Upper lobe of left lung (tissue), 6 donors: ENCODE results near the gene BLTP3A. TPM values are rescaled to one million over a fixed set of nuclear protein-coding genes. Genes with fewer than 3 reads are reported as not detected.
A peak's percentile ranks its signal among the peaks of the same experiment; 100 is the strongest.

ENCODE experiments used
- ATAC-seq, 2 donors: fragments of 200-7000 bp; cut with Tn5 transposase; one replicate each; pipeline ENCODE4 v1.9.1; 2022; ENCODE audit warnings: mild to moderate bottlenecking in 2 of 2, moderate library complexity in 2 of 2; ENCODE audit not compliant: low FRiP score in 2 of 2
- DNase-seq, 2 donors: peaks; one replicate each; pipeline ENCODE4 v3.0.0-alpha.2; 2019 to 2020
- H3K27ac ChIP-seq, 4 donors: fragments of 200-600 bp; sonication (generic); one replicate each; pipeline ENCODE4 v1.5.1; 2016 to 2019
- H3K27me3 ChIP-seq, 4 donors: fragments of 200-600 bp; sonication (generic); one replicate each; pipeline ENCODE4 v1.5.1; 2017 to 2019
- H3K36me3 ChIP-seq, 4 donors: fragments of 200-600 bp; sonication (generic); one replicate each; pipeline ENCODE4 v1.5.1; 2016 to 2019
- H3K4me1 ChIP-seq, 4 donors: fragments of 200-600 bp; sonication (generic); one replicate each; pipeline ENCODE4 v1.5.1; 2018 to 2019
- H3K4me3 ChIP-seq, 4 donors: fragments of 200-600 bp; sonication (generic); one replicate each; pipeline ENCODE4 v1.5.1; 2017 to 2019; ENCODE audit warnings: mild to moderate bottlenecking in 2 of 4, moderate library complexity in 1 of 4
- H3K9me3 ChIP-seq, 4 donors: fragments of 200-600 bp; sonication (generic); one replicate each; pipeline ENCODE4 v1.5.1; 2018 to 2019
- CTCF ChIP-seq, 6 experiments: fragments of 450-650 bp in 4 of 6; fragments of 200-600 bp in 2 of 6; sonication (generic) in 2 of 6; IDR thresholded peaks; one replicate each; pipeline ENCODE4 v1.5.1; 2016 to 2019; ENCODE audit warnings: antibody characterized with exemption in 6 of 6
- EP300 ChIP-seq, 4 donors: sonication (generic); formaldehyde crosslinking; IDR thresholded peaks; one replicate each; pipeline ENCODE4 v1.5.1; 2017; ENCODE audit warnings: antibody characterized with exemption in 4 of 4, control low read depth in 2 of 4
- POLR2A ChIP-seq, 4 donors: fragments of 450-650 bp; IDR thresholded peaks; one replicate each; pipeline ENCODE4 v1.5.1; 2016 to 2017; ENCODE audit warnings: antibody characterized with exemption in 4 of 4, mild to moderate bottlenecking in 2 of 4
- POLR2AphosphoS5 ChIP-seq, 2 donors: sonication (generic); formaldehyde crosslinking; IDR thresholded peaks; one replicate each; pipeline ENCODE4 v1.5.1; 2017; ENCODE audit warnings: antibody characterized with exemption in 2 of 2
- WGBS, 2 donors: methylation state at CpG; one replicate each; pipeline ENCODE4 v1.1.5; 2017 to 2018; 5-methylcytosine and 5-hydroxymethylcytosine counted together
- total RNA-seq, 6 donors: library from RNA; depleted of rRNA in 4 of 6; stranded (reverse); fragments of >200 nt in 4 of 6; gene quantifications; one replicate each; pipeline versions ENCODE4 v1.1.0 to v1.2.1, GENCODE V29; 2016 to 2021
- donor health status: DM: no; HTN: no; CAD: no; lungs with moderate emphysema.
- donor health status: DM: no; HTN: yes; CAD: no; lungs with severe emphysema.

Gene BLTP3A
- total RNA-seq, 6 donors from 2014 or later: 10.5 to 23.0 (median 17.9) TPM

GRCh38 chr6:34834789-34835518 lies 43.1 kb downstream of the BLTP3A start:
- Histone ChIP-seq H3K4me1 (peaks cover 0 to 6% (median 0%) of the 10 kb centered on the region in 4 donors), H3K27me3 (no peaks in the 10 kb centered on the region), H3K27ac (peak overlapping the region in 1 of 4 donors; percentile 17), H3K4me3 (no peak overlapping the region), H3K36me3 (peaks cover 8 to 41% (median 20%) of the 10 kb centered on the region in 4 donors), H3K9me3 (no peaks in the 10 kb centered on the region)
- no peak for DNase-seq
- no peak for TF ChIP-seq EP300 (IDR thresholded peaks at IDR 0.05)
- no peak for TF ChIP-seq CTCF (IDR thresholded peaks at IDR 0.05)
- no peak for TF ChIP-seq POLR2AphosphoS5 (IDR thresholded peaks at IDR 0.05)
- no peak for TF ChIP-seq POLR2A (IDR thresholded peaks at IDR 0.05)
- no peak for ATAC-seq
- WGBS, 2 donors: 71 to 72% methylated on average over 4 of the region's 4 CpGs

GRCh38 chr6:34836008-34836407 lies 44.1 kb downstream of the BLTP3A start:
- Histone ChIP-seq H3K4me1 (peaks cover 0 to 6% (median 0%) of the 10 kb centered on the region in 4 donors), H3K4me3 (no peak overlapping the region), H3K27me3 (no peaks in the 10 kb centered on the region), H3K27ac (peak overlapping the region in 2 of 4 donors; percentile 23 to 24), H3K9me3 (no peaks in the 10 kb centered on the region), H3K36me3 (peaks cover 8 to 36% (median 20%) of the 10 kb centered on the region in 4 donors)
- no peak for ATAC-seq
- peak; percentile 27 to 38 for DNase-seq
- TF ChIP-seq CTCF (IDR thresholded peaks at IDR 0.05) (no peak), POLR2A (IDR thresholded peaks at IDR 0.05) (no peak), POLR2AphosphoS5 (IDR thresholded peaks at IDR 0.05) (no peak), EP300 (IDR thresholded peaks at IDR 0.05) (no peak)
- WGBS, 2 donors: 96 to 100% methylated on average over 4 of the region's 4 CpGs

GRCh38 chr6:34836451-34836850 lies 44.6 kb downstream of the BLTP3A start:
- peaks cover 0 to 6% (median 0%) of the 10 kb centered on the region in 4 donors for H3K4me1 ChIP-seq
- H3K36me3 ChIP-seq: peaks cover 8 to 36% (median 20%) of the 10 kb centered on the region in 4 donors
- DNase-seq (no peak), ATAC-seq (no peak)
- TF ChIP-seq POLR2AphosphoS5 (IDR thresholded peaks at IDR 0.05) (no peak), POLR2A (IDR thresholded peaks at IDR 0.05) (no peak), EP300 (IDR thresholded peaks at IDR 0.05) (no peak), CTCF (IDR thresholded peaks at IDR 0.05) (no peak)
- no peak overlapping the region for H3K4me3 ChIP-seq
- peak overlapping the region in 1 of 4 donors; percentile 24 for H3K27ac ChIP-seq
- no peaks in the 10 kb centered on the region for H3K27me3 ChIP-seq
- 65 to 70% methylated on average over 2 of the region's 2 CpGs for WGBS, 2 donors
- H3K9me3 ChIP-seq: no peaks in the 10 kb centered on the region

- Histone ChIP-seq H3K27ac (no peak overlapping the region), H3K4me1 (peaks cover 0 to 6% (median 0%) of the 10 kb centered on the region in 4 donors), H3K4me3 (no peak overlapping the region), H3K9me3 (no peaks in the 10 kb centered on the region), H3K36me3 (peaks cover 8 to 36% (median 17%) of the 10 kb centered on the region in 4 donors), H3K27me3 (no peaks in the 10 kb centered on the region)
- TF ChIP-seq POLR2A (IDR thresholded peaks at IDR 0.05) (no peak), POLR2AphosphoS5 (IDR thresholded peaks at IDR 0.05) (no peak), EP300 (IDR thresholded peaks at IDR 0.05) (no peak), CTCF (IDR thresholded peaks at IDR 0.05) (no peak)
- ATAC-seq (no peak), DNase-seq (no peak)
These were observed 45.6 kb downstream of the BLTP3A start for GRCh38 chr6:34837528-34837927.
